Stimulated activated CD8-positive, alpha-beta memory T cell treated with anti-CD3 and anti-CD28 coated beads, Interleukin-7, amount 100 ng/mL, for 1 hour (primary cell): Measurements from ENCODE around the gene TXN2.
A peak's percentile ranks its signal among the peaks of the same experiment; 100 is the strongest.
"Not testable (repeated sequence)": the region's sequence is repeated elsewhere in the genome, so short reads cannot be mapped to it uniquely, and the experiment has no call there.

Experiments used
- DNase-seq, 2 donors: peaks; one replicate each; pipeline ENCODE4 v3.0.0-alpha.2; 2020; ENCODE audit warnings: low read depth in 2 of 2

Gene TXN2

GRCh38 chr22:36481393-36482168 lies at the start of gene TXN2:
Gene TXN2 (minus strand): TSS chr22:36481640. CDS start chr22:36480837, 803 bp downstream.
- peak; percentile 90 to 93 for DNase-seq

- DNase-seq, result peak; percentile 95 to 97
Measured at GRCh38 chr22:36528795-36529751, 47.6 kb upstream of the TXN2 start, which contains the start of gene EIF3D. Gene EIF3D (minus strand): TSS chr22:36529166. CDS start chr22:36526121, 3,045 bp downstream.

GRCh38 chr22:36528341-36528740 lies 46.9 kb upstream of the TXN2 start:
- DNase-seq, result no peak

GRCh38 chr22:36522662-36523061 lies 41.2 kb upstream of the TXN2 start:
- DNase-seq, result no peak

GRCh38 chr22:36520423-36520822 lies 39.0 kb upstream of the TXN2 start:
- DNase-seq, result no peak

GRCh38 chr22:36519906-36520305 lies 38.5 kb upstream of the TXN2 start:
- not testable (repeated sequence) for DNase-seq

- DNase-seq, result no peak
Measured at GRCh38 chr22:36514766-36515165, 33.3 kb upstream of the TXN2 start.

GRCh38 chr22:36512991-36513390 lies 31.6 kb upstream of the TXN2 start:
- no peak for DNase-seq

GRCh38 chr22:36512333-36512732 lies 30.9 kb upstream of the TXN2 start:
- DNase-seq, result no peak

- DNase-seq, result no peak
Measured at GRCh38 chr22:36510966-36511881, 29.8 kb upstream of the TXN2 start.

- no peak for DNase-seq
Measured at GRCh38 chr22:36510384-36510783, 28.9 kb upstream of the TXN2 start.

- no peak for DNase-seq
Measured at GRCh38 chr22:36507518-36508010, 26.1 kb upstream of the TXN2 start.

- DNase-seq, result peak; percentile 71 to 75
Measured at GRCh38 chr22:36506637-36507517, 25.4 kb upstream of the TXN2 start, which contains the start of gene FOXRED2. Gene FOXRED2 (minus strand): TSS chr22:36507040. CDS start chr22:36506422, 618 bp downstream.

- DNase-seq, result no peak
Measured at GRCh38 chr22:36505998-36506635, 24.7 kb upstream of the TXN2 start.

GRCh38 chr22:36497910-36498665 lies 16.6 kb upstream of the TXN2 start:
- no peak for DNase-seq

- no peak for DNase-seq
Measured at GRCh38 chr22:36493690-36494110, 12.3 kb upstream of the TXN2 start.

- DNase-seq, result no peak
Measured at GRCh38 chr22:36492109-36492508, 10.7 kb upstream of the TXN2 start.

- no peak for DNase-seq
Measured at GRCh38 chr22:36491155-36491554, 9.7 kb upstream of the TXN2 start.
